Measurements from ENCODE around the gene SNN.

Gene SNN

GRCh38 chr16:11711662-11712061 lies 43.4 kb downstream of the SNN start:
- TF ChIP-seq FOXP2 (optimal IDR thresholded peaks at IDR 0.05; ENCODE audit: borderline replicate concordance, extremely low read depth, extremely low read length, insufficient read depth) = no peak
- TF ChIP-seq POLR2AphosphoS5 (IDR thresholded peaks at IDR 0.05; ENCODE audit: low read depth, low read length) = no peak
- TF ChIP-seq SIN3A (IDR thresholded peaks at IDR 0.05; ENCODE audit: borderline replicate concordance, insufficient read depth, low read length) = no peak
- TF ChIP-seq TAF1 (IDR thresholded peaks at IDR 0.05; ENCODE audit: borderline replicate concordance, insufficient read depth, low read length) = no peak
- no peak for TF ChIP-seq REST (IDR thresholded peaks at IDR 0.05; ENCODE audit: insufficient read depth in 1 of 2, low read depth in 2 of 2, low read length in 2 of 2)

GRCh38 chr16:11712122-11712521 lies 43.9 kb downstream of the SNN start:
- TF ChIP-seq REST (IDR thresholded peaks at IDR 0.05; ENCODE audit: insufficient read depth in 1 of 2, low read depth in 2 of 2, low read length in 2 of 2) = no peak
- no peak for TF ChIP-seq TAF1 (IDR thresholded peaks at IDR 0.05; ENCODE audit: borderline replicate concordance, insufficient read depth, low read length)
- no peak for TF ChIP-seq FOXP2 (optimal IDR thresholded peaks at IDR 0.05; ENCODE audit: borderline replicate concordance, extremely low read depth, extremely low read length, insufficient read depth)
- TF ChIP-seq SIN3A (IDR thresholded peaks at IDR 0.05; ENCODE audit: borderline replicate concordance, insufficient read depth, low read length) = no peak

- no peak for TF ChIP-seq SIN3A (IDR thresholded peaks at IDR 0.05; ENCODE audit: borderline replicate concordance, insufficient read depth, low read length)
- TF ChIP-seq REST (IDR thresholded peaks at IDR 0.05; ENCODE audit: insufficient read depth in 1 of 2, low read depth in 2 of 2, low read length in 2 of 2) = no peak
- no peak for TF ChIP-seq POLR2AphosphoS5 (IDR thresholded peaks at IDR 0.05; ENCODE audit: low read depth, low read length)
- TF ChIP-seq TAF1 (IDR thresholded peaks at IDR 0.05; ENCODE audit: borderline replicate concordance, insufficient read depth, low read length) = no peak
These were observed 47.1 kb downstream of the SNN start for GRCh38 chr16:11715246-11715947.

- TF ChIP-seq SIN3A (IDR thresholded peaks at IDR 0.05; ENCODE audit: borderline replicate concordance, insufficient read depth, low read length) = no peak
- no peak for TF ChIP-seq FOXP2 (optimal IDR thresholded peaks at IDR 0.05; ENCODE audit: borderline replicate concordance, extremely low read depth, extremely low read length, insufficient read depth)
- TF ChIP-seq TAF1 (IDR thresholded peaks at IDR 0.05; ENCODE audit: borderline replicate concordance, insufficient read depth, low read length) = no peak
- no peak for TF ChIP-seq POLR2AphosphoS5 (IDR thresholded peaks at IDR 0.05; ENCODE audit: low read depth, low read length)
- no peak for TF ChIP-seq REST (IDR thresholded peaks at IDR 0.05; ENCODE audit: insufficient read depth in 1 of 2, low read depth in 2 of 2, low read length in 2 of 2)
These were observed 48.1 kb downstream of the SNN start for GRCh38 chr16:11716336-11716735.

- TF ChIP-seq POLR2AphosphoS5 (IDR thresholded peaks at IDR 0.05; ENCODE audit: low read depth, low read length) (no peak), REST (IDR thresholded peaks at IDR 0.05; ENCODE audit: insufficient read depth in 1 of 2, low read depth in 2 of 2, low read length in 2 of 2) (no peak), TAF1 (IDR thresholded peaks at IDR 0.05; ENCODE audit: borderline replicate concordance, insufficient read depth, low read length) (no peak), FOXP2 (optimal IDR thresholded peaks at IDR 0.05; ENCODE audit: borderline replicate concordance, extremely low read depth, extremely low read length, insufficient read depth) (no peak), SIN3A (IDR thresholded peaks at IDR 0.05; ENCODE audit: borderline replicate concordance, insufficient read depth, low read length) (no peak)
These were observed 49.6 kb downstream of the SNN start for GRCh38 chr16:11717811-11718210.

Data from PFSK-1 (cell line).